Mononuclear cell (primary cell): ENCODE results near the gene P3H3. TPM values are rescaled to one million over a fixed set of nuclear protein-coding genes. Genes with fewer than 3 reads are reported as not detected.
"Not testable (repeated sequence)": the region's sequence is repeated elsewhere in the genome, so short reads cannot be mapped to it uniquely, and the experiment has no call there.

ENCODE experiments used
- H3K27me3 ChIP-seq: 2 replicates; pipeline ENCODE4 v1.6.0; 2011; ENCODE audit warnings: low read length, control low read depth; ENCODE audit not compliant: insufficient read depth
- H3K4me1 ChIP-seq: 2 replicates; pipeline ENCODE4 v1.5.1; 2011; ENCODE audit warnings: mild to moderate bottlenecking, low read length, control low read depth; ENCODE audit not compliant: insufficient read depth
- H3K4me3 ChIP-seq: 2 replicates; pipeline ENCODE4 v1.5.1; 2011; ENCODE audit warnings: mild to moderate bottlenecking, low read length, moderate library complexity
- H3K9me3 ChIP-seq: 2 replicates; pipeline ENCODE4 v1.5.1; 2011; ENCODE audit warnings: low read depth, mild to moderate bottlenecking, control low read depth, low read length
- total RNA-seq: library from RNA; depleted of rRNA; stranded (reverse); fragments of >200 nt; gene quantifications from one replicate; pipeline ENCODE4 v1.2.3, GENCODE V29; 2012

The P3H3 gene
- total RNA-seq, 1 donor = 2.6 TPM

GRCh38 chr12:6888794-6889193 is 60.6 kb downstream of the P3H3 start:
- not testable (repeated sequence) for H3K4me3 ChIP-seq, H3K9me3 ChIP-seq, H3K27me3 ChIP-seq
- peaks cover 31% of the 10 kb centered on the region for H3K4me1 ChIP-seq

Other genes with a start within 250 kb of the P3H3 start
- 208 TPM for gene CHD4, start 221.0 kb upstream of the P3H3 start, total RNA-seq
- 4.1 TPM for gene LPAR5, start 192.4 kb upstream of the P3H3 start, total RNA-seq
- 24.1 TPM for gene ACRBP, start 181.0 kb upstream of the P3H3 start, total RNA-seq
- gene ING4, start 165.3 kb upstream of the P3H3 start, total RNA-seq = 31.3 TPM
- 23.2 TPM for gene ZNF384, start 139.0 kb upstream of the P3H3 start, total RNA-seq
- not detected for gene PIANP, start 127.6 kb upstream of the P3H3 start, total RNA-seq
- 9.3 TPM for gene COPS7A, start 104.4 kb upstream of the P3H3 start, total RNA-seq
- 63.2 TPM for gene MLF2, start 75.3 kb upstream of the P3H3 start, total RNA-seq
- 1.9 TPM for gene PTMS, start 62.0 kb upstream of the P3H3 start, total RNA-seq
- 0.31 TPM for gene LAG3, start 55.9 kb upstream of the P3H3 start, total RNA-seq
- gene CD4, start 38.9 kb upstream of the P3H3 start, total RNA-seq = 94.3 TPM
- 4.2 TPM for gene GPR162, start 6.6 kb upstream of the P3H3 start, total RNA-seq
- 0.21 TPM for gene GNB3, start 12.5 kb downstream of the P3H3 start, total RNA-seq
- gene CDCA3, start 22.9 kb downstream of the P3H3 start, total RNA-seq = 0.10 TPM
- 16.4 TPM for gene USP5, start 23.7 kb downstream of the P3H3 start, total RNA-seq
- 202 TPM for gene TPI1, start 39.1 kb downstream of the P3H3 start, total RNA-seq
- gene SPSB2, start 44.9 kb downstream of the P3H3 start, total RNA-seq = 1.6 TPM
- gene LRRC23, start 76.4 kb downstream of the P3H3 start, total RNA-seq = 4.3 TPM
- 11.4 TPM for gene ENO2, start 86.2 kb downstream of the P3H3 start, total RNA-seq
- gene ATN1, start 99.6 kb downstream of the P3H3 start, total RNA-seq = 4.6 TPM
- not detected for gene RNU7-1, start 115.4 kb downstream of the P3H3 start, total RNA-seq
- 274 TPM for gene C12orf57, start 115.6 kb downstream of the P3H3 start, total RNA-seq
- 99.9 TPM for gene PTPN6, start 122.9 kb downstream of the P3H3 start, total RNA-seq
- gene PHB2, start 142.3 kb downstream of the P3H3 start, total RNA-seq = 131 TPM
- gene EMG1, start 142.5 kb downstream of the P3H3 start, total RNA-seq = 30.6 TPM
- 11.0 TPM for gene LPCAT3, start 190.1 kb downstream of the P3H3 start, total RNA-seq
- gene C1S, start 232.3 kb downstream of the P3H3 start, total RNA-seq = 0.84 TPM